Measurements from ENCODE around the gene SLC35F1.

Gene SLC35F1

DNA sequence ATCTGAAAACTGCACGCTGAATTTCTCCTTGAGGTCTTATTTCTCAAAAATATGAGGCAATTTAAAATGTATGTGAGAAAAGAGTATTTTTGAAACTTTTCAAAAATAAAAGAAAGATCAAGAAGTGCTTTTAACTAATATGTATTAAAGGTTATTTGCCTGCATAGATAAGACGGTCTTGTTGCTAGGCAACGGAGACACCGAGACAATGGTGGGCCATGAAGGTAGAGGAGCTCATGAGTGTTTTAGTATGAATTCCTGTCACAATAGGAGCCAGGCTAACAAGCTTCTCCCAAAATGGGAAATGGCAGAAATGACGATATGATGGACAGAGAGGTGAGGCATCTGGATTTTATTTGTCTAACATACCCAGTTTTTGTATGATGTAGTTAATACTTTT is 308.2 kb downstream of the SLC35F1 start:
- DNase-seq (ENCODE audit: low read depth), result no peak
- H3K4me3 ChIP-seq (ENCODE audit: low read length), result no peak overlapping the region
- TF ChIP-seq, protein P1, sequence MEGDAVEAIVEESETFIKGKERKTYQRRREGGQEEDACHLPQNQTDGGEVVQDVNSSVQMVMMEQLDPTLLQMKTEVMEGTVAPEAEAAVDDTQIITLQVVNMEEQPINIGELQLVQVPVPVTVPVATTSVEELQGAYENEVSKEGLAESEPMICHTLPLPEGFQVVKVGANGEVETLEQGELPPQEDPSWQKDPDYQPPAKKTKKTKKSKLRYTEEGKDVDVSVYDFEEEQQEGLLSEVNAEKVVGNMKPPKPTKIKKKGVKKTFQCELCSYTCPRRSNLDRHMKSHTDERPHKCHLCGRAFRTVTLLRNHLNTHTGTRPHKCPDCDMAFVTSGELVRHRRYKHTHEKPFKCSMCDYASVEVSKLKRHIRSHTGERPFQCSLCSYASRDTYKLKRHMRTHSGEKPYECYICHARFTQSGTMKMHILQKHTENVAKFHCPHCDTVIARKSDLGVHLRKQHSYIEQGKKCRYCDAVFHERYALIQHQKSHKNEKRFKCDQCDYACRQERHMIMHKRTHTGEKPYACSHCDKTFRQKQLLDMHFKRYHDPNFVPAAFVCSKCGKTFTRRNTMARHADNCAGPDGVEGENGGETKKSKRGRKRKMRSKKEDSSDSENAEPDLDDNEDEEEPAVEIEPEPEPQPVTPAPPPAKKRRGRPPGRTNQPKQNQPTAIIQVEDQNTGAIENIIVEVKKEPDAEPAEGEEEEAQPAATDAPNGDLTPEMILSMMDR (conservative IDR thresholded peaks at IDR 0.05; ENCODE audit: low read length), result no peak

DNA sequence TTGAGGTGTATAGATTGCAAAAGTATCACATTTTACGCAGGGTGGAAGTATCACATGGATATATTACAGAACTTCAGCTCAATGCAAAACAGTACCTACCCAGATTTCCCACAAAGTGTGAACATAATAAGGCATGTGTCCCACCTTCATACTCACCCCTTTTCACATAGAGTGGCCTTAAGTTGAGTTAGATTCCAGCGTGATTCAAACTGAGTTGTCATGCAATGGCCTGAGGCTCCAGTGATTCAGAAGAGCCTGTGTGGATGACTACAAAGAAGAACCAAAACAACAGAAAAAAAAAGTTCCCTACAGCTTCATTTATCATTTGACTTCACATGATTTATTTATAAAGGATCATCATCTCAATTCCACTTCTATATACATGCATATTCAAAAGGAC is 309.7 kb downstream of the SLC35F1 start:
- H3K4me3 ChIP-seq (ENCODE audit: low read length), result no peak overlapping the region
- TF ChIP-seq, protein P1 (conservative IDR thresholded peaks at IDR 0.05; ENCODE audit: low read length), result no peak
- no peak for DNase-seq (ENCODE audit: low read depth)

DNA sequence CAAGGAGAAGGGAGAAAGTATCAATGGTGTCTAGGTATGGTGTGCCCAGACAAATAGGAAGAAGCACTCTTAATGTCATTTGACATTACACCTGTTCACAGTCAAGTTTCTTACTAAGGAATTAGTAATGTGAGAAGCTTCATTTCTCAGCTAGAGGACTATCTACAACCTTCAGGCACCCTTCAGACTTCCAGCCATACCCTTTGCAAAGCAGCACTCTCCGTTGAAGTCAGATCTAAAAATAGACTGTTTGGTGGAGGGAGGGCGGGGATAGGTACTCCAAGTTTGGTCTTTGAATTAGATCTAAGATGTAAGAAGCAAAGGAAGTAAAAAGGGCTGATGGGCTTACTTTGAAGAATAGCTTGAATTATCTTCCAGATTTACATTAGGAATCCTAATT is 311.1 kb downstream of the SLC35F1 start:
- TF ChIP-seq, protein P1 (conservative IDR thresholded peaks at IDR 0.05; ENCODE audit: low read length), result no peak
- DNase-seq (ENCODE audit: low read depth), result no peak
- no peak overlapping the region for H3K4me3 ChIP-seq (ENCODE audit: low read length)

DNA sequence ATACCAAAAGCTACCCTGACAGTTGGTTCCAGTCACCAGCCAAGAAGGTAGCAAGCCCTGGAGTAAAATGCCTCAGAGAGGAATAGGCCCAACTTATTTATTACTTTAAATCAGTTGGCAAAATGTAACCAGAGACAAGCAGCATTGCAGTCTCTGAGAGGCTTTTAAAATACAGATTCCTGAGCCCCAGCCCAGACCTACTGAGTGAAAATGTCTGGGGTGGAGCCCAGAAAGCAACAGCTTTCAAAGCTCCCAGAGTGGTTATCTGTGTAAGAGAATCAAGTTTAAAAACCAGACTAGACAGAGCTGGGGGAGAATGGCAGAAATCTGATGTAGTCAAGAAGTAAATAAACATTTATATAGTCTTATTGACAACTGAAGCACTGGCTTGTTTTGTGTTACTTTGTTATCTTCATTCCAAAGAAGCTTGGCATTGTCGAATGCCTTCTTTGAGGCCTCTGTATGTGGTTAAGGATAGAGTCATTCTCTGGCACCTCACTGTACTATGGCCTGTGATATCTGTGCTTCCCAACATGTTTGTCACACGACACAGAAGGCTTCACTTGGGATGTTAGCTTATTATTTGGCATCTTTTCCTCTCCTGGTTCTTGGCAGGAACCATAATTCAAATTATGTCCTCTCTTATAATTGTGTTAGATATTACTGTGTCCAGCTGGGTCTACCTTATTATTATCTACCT is 313.5 kb downstream of the SLC35F1 start:
- TF ChIP-seq, protein P1 (conservative IDR thresholded peaks at IDR 0.05; ENCODE audit: low read length), result no peak

DNA sequence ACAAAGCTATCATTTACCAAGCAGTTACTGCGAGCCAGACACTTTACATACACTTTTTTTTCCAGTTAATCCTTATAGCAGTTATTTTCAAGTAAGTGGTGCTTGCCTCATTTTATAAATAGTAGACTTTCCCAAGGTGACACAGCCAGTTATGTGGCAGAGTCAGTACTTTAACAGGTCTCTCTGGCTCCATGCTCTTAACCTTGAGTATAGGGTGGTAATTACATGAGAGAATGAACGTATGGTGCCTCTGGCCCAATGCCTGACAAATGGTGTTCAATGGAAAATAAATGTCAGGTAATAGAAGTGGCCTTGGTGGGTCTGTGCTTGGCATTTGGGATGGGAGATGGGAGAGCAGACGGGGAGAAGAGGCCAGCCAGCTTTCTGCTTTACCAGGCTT is 316.3 kb downstream of the SLC35F1 start:
- no peak for DNase-seq (ENCODE audit: low read depth)
- TF ChIP-seq, protein P1 (conservative IDR thresholded peaks at IDR 0.05; ENCODE audit: low read length), result no peak
- H3K4me3 ChIP-seq (ENCODE audit: low read length), result no peak overlapping the region

More for the DNA sequence above, 313.5 kb downstream of the SLC35F1 start:
- DNase-seq (ENCODE audit: low read depth), result no peak
- H3K4me3 ChIP-seq (ENCODE audit: low read length), result no peak overlapping the region

DNA sequence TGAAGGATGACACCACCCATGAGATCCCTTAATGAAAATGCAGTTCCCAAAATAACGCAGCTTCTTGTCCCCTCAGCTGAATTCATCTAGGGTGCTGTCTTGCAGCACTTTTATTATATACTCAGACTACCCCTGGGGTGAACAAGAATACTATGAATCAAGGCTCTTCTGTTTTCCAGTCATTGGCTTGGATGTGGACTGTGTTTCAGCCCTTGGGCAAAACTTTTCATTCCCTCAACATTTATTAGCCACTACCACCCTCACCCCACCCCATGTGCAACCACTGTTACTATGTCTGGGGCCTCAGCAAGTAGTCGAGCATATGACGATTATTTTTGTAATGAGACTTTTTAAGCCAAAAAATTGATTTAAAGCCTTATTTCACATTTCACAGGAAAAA is 321.8 kb downstream of the SLC35F1 start:
- no peak for DNase-seq (ENCODE audit: low read depth)
- TF ChIP-seq, protein P1 (conservative IDR thresholded peaks at IDR 0.05; ENCODE audit: low read length), result no peak
- no peak overlapping the region for H3K4me3 ChIP-seq (ENCODE audit: low read length)

DNA sequence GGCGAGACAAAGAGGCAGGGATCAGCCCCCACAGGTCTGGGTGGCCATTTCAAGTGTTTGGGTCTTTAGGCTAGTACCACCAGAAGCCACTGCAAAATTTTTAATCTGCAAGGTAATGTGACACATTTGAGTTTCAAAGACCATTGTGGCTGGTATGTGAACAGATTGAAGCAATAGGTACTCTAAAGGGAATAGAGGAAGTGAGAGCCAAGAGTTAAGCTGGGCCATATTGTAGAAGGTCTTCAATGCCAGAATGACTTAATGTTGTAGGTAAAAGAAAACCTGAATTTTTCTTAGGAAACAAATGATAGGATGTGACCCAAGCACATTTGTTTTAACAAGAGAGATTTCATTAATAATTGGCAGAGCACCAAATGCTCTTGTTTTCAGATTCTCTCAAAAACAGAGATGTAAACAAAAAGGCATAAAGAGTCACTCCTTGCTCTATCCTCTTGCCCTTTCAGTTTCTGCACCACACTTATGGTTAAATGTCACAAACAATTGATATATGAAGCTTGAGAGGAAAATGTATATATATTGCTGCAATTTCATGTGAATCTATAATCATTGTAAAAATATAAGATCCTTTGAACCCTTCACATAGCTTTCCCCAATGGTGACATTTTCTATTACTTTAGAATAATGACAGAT is 333.9 kb downstream of the SLC35F1 start:
- no peak for DNase-seq (ENCODE audit: low read depth)
- TF ChIP-seq, protein P1 (conservative IDR thresholded peaks at IDR 0.05; ENCODE audit: low read length), result no peak
- H3K4me3 ChIP-seq (ENCODE audit: low read length), result no peak overlapping the region

Data from AG10803 (cell line).